ENCODE data around the gene PSMG4.

PSMG4 gene

DNA sequence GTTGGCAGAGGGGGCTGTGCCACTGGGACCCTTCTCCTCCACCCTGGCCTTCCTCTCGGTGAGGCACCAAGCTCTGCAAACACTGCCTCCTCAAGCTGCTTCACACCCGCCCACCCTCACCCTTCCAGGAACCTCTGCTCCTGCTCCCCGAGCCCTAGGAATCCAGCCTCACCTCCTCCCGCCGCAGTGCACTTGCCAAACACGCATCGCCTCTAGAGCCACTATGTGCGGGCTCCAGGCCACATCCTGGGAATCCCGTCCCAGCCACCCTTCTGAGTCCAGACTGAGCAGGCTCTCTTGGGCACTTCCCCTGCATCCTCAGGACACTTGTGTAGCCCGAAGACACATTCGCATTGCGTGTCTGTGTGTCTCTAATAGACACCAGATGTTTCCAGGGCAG, 18.5 kb downstream of the PSMG4 start:
- peak; percentile 28 for DNase-seq (ENCODE audit: low read depth)
- H3K4me3 ChIP-seq (ENCODE audit: low read length): no peak overlapping the region
- TF ChIP-seq CTCF (conservative IDR thresholded peaks at IDR 0.05; ENCODE audit: low read length): no peak

GRCh38 chr6:3277851-3278416, 19.2 kb downstream of the PSMG4 start:
- no peak overlapping the region for H3K4me3 ChIP-seq (ENCODE audit: low read length)
- no peak for TF ChIP-seq CTCF (conservative IDR thresholded peaks at IDR 0.05; ENCODE audit: low read length)
- no peak for DNase-seq (ENCODE audit: low read depth)

GRCh38 chr6:3278691-3279090, 19.9 kb downstream of the PSMG4 start:
- TF ChIP-seq CTCF (conservative IDR thresholded peaks at IDR 0.05; ENCODE audit: low read length): no peak
- no peak for DNase-seq (ENCODE audit: low read depth)

GRCh38 chr6:3280091-3280490, 21.3 kb downstream of the PSMG4 start:
- H3K4me3 ChIP-seq (ENCODE audit: low read length): no peak overlapping the region
- no peak for DNase-seq (ENCODE audit: low read depth)
- TF ChIP-seq CTCF (conservative IDR thresholded peaks at IDR 0.05; ENCODE audit: low read length): no peak

More at GRCh38 chr6:3278691-3279090, 19.9 kb downstream of the PSMG4 start:
- no peak overlapping the region for H3K4me3 ChIP-seq (ENCODE audit: low read length)

DNA sequence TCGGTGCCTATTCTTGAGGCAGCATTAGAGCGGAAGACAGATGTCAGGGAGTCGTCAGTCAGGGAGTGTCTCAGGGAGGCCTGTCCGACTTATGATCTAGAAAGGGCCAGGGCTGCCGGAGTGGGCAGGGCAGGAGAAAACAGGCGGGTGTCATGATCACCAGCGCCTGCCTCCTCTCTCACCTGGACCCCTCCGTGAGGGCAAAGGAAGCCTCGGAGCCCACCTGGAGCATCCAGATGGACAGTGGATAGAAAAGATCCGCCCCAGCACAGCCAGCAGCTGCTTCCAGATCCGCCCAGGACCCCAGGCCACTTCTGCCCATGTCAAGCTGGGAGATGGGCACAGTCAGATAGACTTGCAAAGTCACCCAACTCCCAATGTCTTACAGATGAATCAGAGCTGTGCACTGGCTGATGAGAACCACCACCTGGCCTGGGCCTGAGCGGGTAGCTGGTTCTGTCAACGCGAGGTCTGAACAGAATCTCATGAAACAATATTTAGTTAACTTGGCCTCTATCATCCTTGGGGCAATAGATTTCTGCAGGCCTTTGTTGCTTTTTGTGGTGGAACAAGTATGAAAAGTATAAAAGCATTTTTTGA, 22.2 kb downstream of the PSMG4 start:
- peak; percentile 27 for DNase-seq (ENCODE audit: low read depth)
- no peak overlapping the region for H3K4me3 ChIP-seq (ENCODE audit: low read length)
- no peak for TF ChIP-seq CTCF (conservative IDR thresholded peaks at IDR 0.05; ENCODE audit: low read length)

GRCh38 chr6:3281631-3282475, 23.1 kb downstream of the PSMG4 start:
- peak; percentile 91 for DNase-seq (ENCODE audit: low read depth)
- H3K4me3 ChIP-seq (ENCODE audit: low read length): 0 out of 2 replicates have a peak overlapping the region, but pooled peaks have one; percentile 15
- TF ChIP-seq CTCF (conservative IDR thresholded peaks at IDR 0.05; ENCODE audit: low read length): no peak
